H1 (cell line): ENCODE results near the gene WFDC12. TPM values are rescaled to one million over a fixed set of nuclear protein-coding genes. Genes with fewer than 3 reads are reported as not detected.

Source experiments
- CTCF ChIA-PET: fragments of 300-600 bp; sonication (Branson Sonifier 250); formaldehyde crosslinking; loops from one replicate; lab custom pipeline; 2021; ENCODE audit not compliant: partially characterized antibody; lab: Charles Lee
- POLR2A ChIA-PET: fragments of 300-600 bp; sonication (Branson Sonifier 250); formaldehyde crosslinking; loops from one replicate; lab custom pipeline; 2021; ENCODE audit warnings: inconsistent platforms; ENCODE audit not compliant: partially characterized antibody; lab: Charles Lee
- DNase-seq, 2 experiments: peaks; one replicate each; pipeline versions ENCODE4 v3.0.0 to v3.0.0-alpha.2; 2010 to 2022; ENCODE audit warnings: low spot score in 2 of 2, low read depth in 1 of 2, mixed read lengths in 1 of 2
- FAIRE-seq: peaks from 2 replicates; lab custom pipeline; 2011; peaks lifted over from hg19 to GRCh38; lab: Jason Lieb, UNC
- H2AFZ ChIP-seq: 2 replicates; pipeline ENCODE4 v1.8.1; 2012; ENCODE audit warnings: low read length, inconsistent platforms
- H2AK5ac ChIP-seq: 2 replicates; pipeline ENCODE4 v1.6.1; 2013; ENCODE audit warnings: low read depth, low read length
- H2BK120ac ChIP-seq: replicated peaks from 2 replicates; pipeline ENCODE3; 2013; ENCODE audit warnings: low read depth, low read length, inconsistent platforms
- H2BK12ac ChIP-seq: 2 replicates; pipeline ENCODE4 v1.6.1; 2013; ENCODE audit warnings: low read depth, low read length
- H2BK15ac ChIP-seq: 2 replicates; pipeline ENCODE4 v1.6.1; 2013; ENCODE audit warnings: low read length
- H2BK20ac ChIP-seq: 2 replicates; pipeline ENCODE4 v1.6.1; 2013; ENCODE audit warnings: low read length
- H2BK5ac ChIP-seq: 2 replicates; pipeline ENCODE4 v1.6.1; 2013; ENCODE audit warnings: low read depth, low read length
- H3K14ac ChIP-seq: 2 replicates; pipeline ENCODE4 v1.6.1; 2013; ENCODE audit warnings: inconsistent platforms; ENCODE audit not compliant: insufficient read length
- H3K18ac ChIP-seq: 2 replicates; pipeline ENCODE4 v1.6.1; 2013; ENCODE audit warnings: low read length; ENCODE audit errors: extremely low read depth
- H3K23ac ChIP-seq: 2 replicates; pipeline ENCODE4 v1.6.1; 2013; ENCODE audit warnings: inconsistent platforms; ENCODE audit not compliant: insufficient read length
- H3K23me2 ChIP-seq: 2 replicates; pipeline ENCODE4 v1.6.1; 2013; ENCODE audit warnings: low read depth, low read length
- H3K27ac ChIP-seq: 2 replicates; pipeline ENCODE4 v1.6.1; 2011; ENCODE audit warnings: low read depth, low read length, inconsistent platforms
- H3K27me3 ChIP-seq, 4 experiments: replicated peaks in 1 of 4; 1 replicate in 1 of 4; 2 replicates in 3 of 4; pipeline versions ENCODE4 v1.6.1 to v1.8.1; 2011 to 2013; ENCODE audit warnings: low read length in 3 of 4, mild to moderate bottlenecking in 3 of 4, inconsistent platforms in 2 of 4, mixed read lengths in 2 of 4, moderate library complexity in 1 of 4; ENCODE audit not compliant: control insufficient read depth in 3 of 4, insufficient read depth in 3 of 4; ENCODE audit errors: extremely low read depth in 1 of 4
- H3K36me3 ChIP-seq, 4 experiments: 2 replicates each; pipeline versions ENCODE4 v1.6.1 to v1.8.1; 2011 to 2013; ENCODE audit warnings: mild to moderate bottlenecking in 4 of 4, low read length in 3 of 4, moderate library complexity in 2 of 4, control low read depth in 1 of 4, inconsistent platforms in 1 of 4; ENCODE audit not compliant: insufficient read depth in 4 of 4, control insufficient read depth in 2 of 4
- H3K4ac ChIP-seq: replicated peaks from 2 replicates; pipeline ENCODE3; 2013; ENCODE audit warnings: low read length, low read depth, mixed read lengths, inconsistent platforms; ENCODE audit not compliant: insufficient read length
- H3K4me1 ChIP-seq, 4 experiments: replicated peaks in 1 of 4; 1 replicate in 1 of 4; 2 replicates in 3 of 4; pipeline versions ENCODE4 v1.6.1 to v1.8.1; 2011 to 2013; ENCODE audit warnings: low read length in 3 of 4, inconsistent platforms in 2 of 4, mixed read lengths in 1 of 4; ENCODE audit not compliant: insufficient read depth in 4 of 4, control insufficient read depth in 3 of 4
- H3K4me2 ChIP-seq, 2 experiments: 2 replicates each; pipeline versions ENCODE4 v1.6.1 to v1.8.1; 2011 to 2013; ENCODE audit warnings: low read depth in 2 of 2, low read length in 2 of 2, control low read depth in 1 of 2, inconsistent platforms in 1 of 2, mild to moderate bottlenecking in 1 of 2; ENCODE audit not compliant: insufficient read depth in 1 of 2
- H3K4me3 ChIP-seq, 4 experiments: fragments of 200-600, 300-600 bp in 1 of 4; sonication (generic), shearing (Covaris generic), sonication (Bioruptor Twin) in 1 of 4; 2 replicates each; pipeline versions ENCODE4 v1.5.1 to v1.8.1; 2011 to 2016; ENCODE audit warnings: low read length in 4 of 4, low read depth in 3 of 4, control low read depth in 2 of 4, inconsistent platforms in 2 of 4, mild to moderate bottlenecking in 2 of 4, mixed read lengths in 1 of 4, moderate library complexity in 1 of 4; ENCODE audit not compliant: insufficient read depth in 2 of 4; ENCODE audit errors: extremely low read depth in 1 of 4
- H3K56ac ChIP-seq: replicated peaks from 2 replicates; pipeline ENCODE3; 2013; ENCODE audit warnings: low read depth, mild to moderate bottlenecking, mixed read lengths, low read length, inconsistent platforms; ENCODE audit not compliant: insufficient read length
- H3K79me1 ChIP-seq: 2 replicates; pipeline ENCODE4 v1.6.1; 2013; ENCODE audit warnings: low read depth, low read length, control low read depth
- H3K79me2 ChIP-seq, 2 experiments: 2 replicates each; pipeline versions ENCODE4 v1.6.1 to v1.8.1; 2012 to 2013; ENCODE audit warnings: low read length in 2 of 2, mild to moderate bottlenecking in 2 of 2, inconsistent platforms in 1 of 2; ENCODE audit not compliant: insufficient read depth in 2 of 2, control insufficient read depth in 1 of 2
- H3K9ac ChIP-seq, 4 experiments: replicated peaks in 1 of 4; 1 replicate in 1 of 4; 2 replicates in 3 of 4; pipeline versions ENCODE4 v1.6.1 to v1.8.1; 2011 to 2013; ENCODE audit warnings: low read depth in 3 of 4, low read length in 3 of 4, control low read depth in 2 of 4, mild to moderate bottlenecking in 2 of 4, moderate library complexity in 2 of 4, inconsistent platforms in 1 of 4; ENCODE audit errors: extremely low read depth in 1 of 4
- H3K9me3 ChIP-seq, 2 experiments: 2 replicates each; pipeline versions ENCODE4 v1.6.1 to v1.8.1; 2012 to 2013; ENCODE audit warnings: mild to moderate bottlenecking in 2 of 2, moderate library complexity in 2 of 2, control low read depth in 1 of 2, inconsistent platforms in 1 of 2, low read depth in 1 of 2, low read length in 1 of 2, mixed read lengths in 1 of 2; ENCODE audit not compliant: insufficient read depth in 2 of 2
- H4K20me1 ChIP-seq, 2 experiments: replicated peaks in 1 of 2; 2 replicates each; pipeline versions ENCODE3 to v1.8.1; 2011 to 2013; ENCODE audit warnings: inconsistent platforms in 2 of 2, low read length in 2 of 2, mild to moderate bottlenecking in 1 of 2; ENCODE audit not compliant: insufficient read depth in 2 of 2, control insufficient read depth in 1 of 2
- H4K5ac ChIP-seq: 2 replicates; pipeline ENCODE4 v1.6.1; 2013; ENCODE audit warnings: low read length, low read depth, mixed read lengths, inconsistent platforms; ENCODE audit not compliant: insufficient read length
- H4K8ac ChIP-seq: 2 replicates; pipeline ENCODE4 v1.8.0; 2013; ENCODE audit warnings: mild to moderate bottlenecking, moderate library complexity, low read length, inconsistent platforms; ENCODE audit not compliant: insufficient read depth; ENCODE audit errors: extremely low read depth
- H4K91ac ChIP-seq: replicated peaks from 2 replicates; pipeline ENCODE3; 2013; ENCODE audit warnings: low read length, mixed read lengths, inconsistent platforms; ENCODE audit not compliant: insufficient read length
- EGR1 ChIP-seq: IDR thresholded peaks from 2 replicates; pipeline ENCODE4 v1.6.1; 2011; ENCODE audit warnings: low read depth, low read length, borderline replicate concordance
- RXRA ChIP-seq: IDR thresholded peaks from 2 replicates; pipeline ENCODE4 v1.6.1; 2011; ENCODE audit warnings: low read depth, mild to moderate bottlenecking, low read length, moderate library complexity; ENCODE audit not compliant: insufficient read depth
- TAF1 ChIP-seq: IDR thresholded peaks from 2 replicates; pipeline ENCODE4 v1.6.1; 2011; ENCODE audit warnings: mild to moderate bottlenecking, low read depth, low read length
- WGBS, 2 experiments: shearing (Covaris generic) in 1 of 2; methylation state at CpG; one replicate each; pipeline versions ENCODE4 v1.1.6 to v1.1.7; 2013 to 2015; ENCODE audit warnings: low lambda C conversion rate in 2 of 2, mixed read lengths in 2 of 2, inconsistent platforms in 1 of 2, low coverage in 1 of 2, missing lambda C conversion rate in 1 of 2; ENCODE audit not compliant: insufficient replicate concordance in 2 of 2, insufficient coverage in 1 of 2, insufficient read length in 1 of 2; ENCODE audit errors: extremely low coverage in 1 of 2, missing lambda C conversion rate in 1 of 2; 5-methylcytosine and 5-hydroxymethylcytosine counted together
- polyA plus RNA-seq, 7 experiments: library from polyadenylated mRNA; depleted of rRNA in 3 of 7; stranded (reverse) in 5 of 7; unstranded in 2 of 7; fragments of >200 nt in 5 of 7; fragments of 200-250 nt in 2 of 7; gene quantifications; 1 replicate in 5 of 7; 2 replicates in 1 of 7; 4 replicates in 1 of 7; pipeline versions ENCODE4 v1.2.1 to v1.2.3, GENCODE V29; 2011 to 2013; ENCODE audit warnings: missing spikeins in 2 of 7, mixed read lengths in 2 of 7
- total RNA-seq: library from RNA; stranded (reverse); fragmentation: NEBNext Ultra II Directional; extraction: Animal tissue kit (Norgen Biotek cat#: 25700); gene quantifications from 2 replicates; pipeline ENCODE4 v1.2.1, GENCODE V29; 2021

Gene WFDC12
- total and polyA plus RNA-seq, 2 of the 8 experiments (the other 6 are each of a cell fraction or from before 2014, with no cell fraction given), result not detected

- Histone ChIP-seq H2BK120ac (no peak overlapping the region), H3K9ac (no peak overlapping the region), H3K79me1 (no peaks in the 10 kb centered on the region), H2BK5ac (no peak overlapping the region), H2BK15ac (no peak overlapping the region), H4K20me1 (no peaks in the 10 kb centered on the region), H3K4ac (no peak overlapping the region), H3K9me3 (no peaks in the 10 kb centered on the region), H3K14ac (no peak overlapping the region), H2AFZ (no peak overlapping the region), H3K27me3 (no peaks in the 10 kb centered on the region), H3K23me2 (no peaks in the 10 kb centered on the region), H4K8ac (no peak overlapping the region), H3K4me2 (no peak overlapping the region), H4K91ac (no peak overlapping the region), H3K27ac (no peak overlapping the region), H2BK12ac (no peak overlapping the region), H3K36me3 (no peaks in the 10 kb centered on the region), H3K18ac (no peak overlapping the region), H2BK20ac (no peak overlapping the region), H3K56ac (no peak overlapping the region), H4K5ac (no peak overlapping the region), H3K4me3 (no peak overlapping the region), H3K23ac (no peak overlapping the region), H3K79me2 (no peaks in the 10 kb centered on the region), H2AK5ac (no peak overlapping the region), H3K4me1 (peaks cover 0 to 7% (median 2%) of the 10 kb centered on the region in 4 experiments; a peak in 5 of 7 replicates)
- FAIRE-seq, result no peak
- DNase-seq, result no peak
- TF ChIP-seq RXRA, result no peak
- no peak for TF ChIP-seq EGR1
- TF ChIP-seq TAF1, result no peak
- 92% methylated on average over 4 of the region's 4 CpGs; no CpG with 5 or more reads in 1 of the 2 experiments for WGBS, 2 experiments
- POLR2A ChIA-PET, result interaction anchor here (0.9 to 1.8 kb wide), 3 partner anchors 10 to 231 kb away, joined by 4 to 7 read pairs (median 6); partner anchors contain the start of gene YWHAB
- CTCF ChIA-PET, result interaction anchor here (1.2 to 13.8 kb wide), 6 partner anchors 19 to 176 kb away, joined by 3 to 210 read pairs (median 9); partner anchors contain the start of gene KCNS1
Measured at GRCh38 chr20:45115829-45116228, 8.4 kb downstream of the WFDC12 start.
